Endodermal cell (in vitro differentiated cells): ENCODE results near the gene AKAP13. TPM values are rescaled to one million over a fixed set of nuclear protein-coding genes. Genes with fewer than 3 reads are reported as not detected.

Source experiments
- DNase-seq: peaks from one replicate; pipeline ENCODE4 v3.0.0-alpha.2; 2017
- H3K27ac ChIP-seq: 2 replicates; pipeline ENCODE4 v1.5.1; 2013; ENCODE audit warnings: mild to moderate bottlenecking, low read depth, low read length, moderate library complexity
- H3K27me3 ChIP-seq: 2 replicates; pipeline ENCODE4 v1.6.1; 2013; ENCODE audit warnings: mild to moderate bottlenecking, low read length, moderate library complexity; ENCODE audit not compliant: insufficient read depth, control insufficient read depth, poor library complexity, severe bottlenecking
- H3K36me3 ChIP-seq: 2 replicates; pipeline ENCODE4 v1.7.0; 2013; ENCODE audit warnings: mild to moderate bottlenecking, low read length, moderate library complexity; ENCODE audit not compliant: control insufficient read depth, insufficient read depth
- H3K4me1 ChIP-seq: one replicate; pipeline ENCODE4 v1.7.0; 2013; ENCODE audit warnings: low read length; ENCODE audit not compliant: control insufficient read depth, insufficient read depth
- H3K4me3 ChIP-seq: 2 replicates; pipeline ENCODE4 v1.5.1; 2013; ENCODE audit warnings: mild to moderate bottlenecking, low read length, moderate library complexity
- H3K9ac ChIP-seq: 2 replicates; pipeline ENCODE4 v1.6.1; 2013; ENCODE audit warnings: mild to moderate bottlenecking, low read length, moderate library complexity; ENCODE audit not compliant: poor library complexity, severe bottlenecking; ENCODE audit errors: extremely low read depth
- H3K9me3 ChIP-seq: 2 replicates; pipeline ENCODE4 v1.6.1; 2013; ENCODE audit warnings: mild to moderate bottlenecking, low read length, moderate library complexity; ENCODE audit not compliant: control insufficient read depth
- H3K27ac Mint-ChIP-seq: 2 replicates; pipeline ENCODE4 v1.8.0; 2020; ENCODE audit warnings: mixed read lengths
- H3K27me3 Mint-ChIP-seq: 2 replicates; pipeline ENCODE4 v1.8.0; 2021; ENCODE audit warnings: mild to moderate bottlenecking, mixed read lengths; ENCODE audit not compliant: insufficient read depth
- H3K36me3 Mint-ChIP-seq: 2 replicates; pipeline ENCODE4 v1.8.0; 2020; ENCODE audit warnings: low read depth, mixed read lengths
- H3K4me1 Mint-ChIP-seq: 2 replicates; pipeline ENCODE4 v1.8.0; 2020; ENCODE audit warnings: mixed read lengths
- H3K4me3 Mint-ChIP-seq: 2 replicates; pipeline ENCODE4 v1.8.0; 2020; ENCODE audit warnings: mild to moderate bottlenecking, moderate library complexity, mixed read lengths
- H3K9me3 Mint-ChIP-seq: 2 replicates; pipeline ENCODE4 v1.8.0; 2020; ENCODE audit warnings: mild to moderate bottlenecking, mixed read lengths
- CTCF ChIP-seq: fragments of 200-600 bp; sonication (generic); conservative IDR thresholded peaks from 2 replicates; pipeline ENCODE4 v1.5.0; 2021; ENCODE audit warnings: antibody characterized with exemption, mild to moderate bottlenecking
- WGBS, 2 experiments: methylation state at CpG; one replicate each; pipeline versions ENCODE4 v1.1.5 to v1.1.7; 2013; ENCODE audit warnings: missing lambda C conversion rate in 2 of 2, mixed read lengths in 1 of 2; ENCODE audit not compliant: insufficient coverage in 1 of 2, insufficient read length in 1 of 2; 5-methylcytosine and 5-hydroxymethylcytosine counted together
- total RNA-seq, 2 donors: library from RNA; stranded (reverse); fragmentation: NEBNext Ultra II Directional in 1 of 2; extraction: Animal tissue kit (Norgen Biotek cat#: 25700) in 1 of 2; gene quantifications; 2 replicates in 1 of 2; 3 replicates in 1 of 2; pipeline ENCODE4 v1.2.1, GENCODE V29; 2021

The AKAP13 gene
- total RNA-seq, 2 donors from 2014 or later: 115 to 131 TPM

- Mint-ChIP-seq H3K4me1 (no peaks in the 10 kb centered on the region), H3K4me3 (no peak overlapping the region), H3K9me3 (no peaks in the 10 kb centered on the region), H3K27me3 (no peaks in the 10 kb centered on the region), H3K27ac (no peak overlapping the region), H3K36me3 (no peaks in the 10 kb centered on the region)
- Histone ChIP-seq H3K9ac (no peak overlapping the region), H3K9me3 (peaks cover 4% of the 10 kb centered on the region), H3K36me3 (no peaks in the 10 kb centered on the region), H3K4me1 (peaks cover 7% of the 10 kb centered on the region), H3K27ac (no peak overlapping the region), H3K4me3 (no peak overlapping the region), H3K27me3 (no peaks in the 10 kb centered on the region)
- no peak for DNase-seq
- TF ChIP-seq CTCF: no peak
- 89 to 96% methylated on average over 4 of the region's 4 CpGs for WGBS, 2 experiments
These were observed 25.9 kb upstream of the AKAP13 start for GRCh38 chr15:85354461-85354860.

GRCh38 chr15:85354948-85355347 is 25.5 kb upstream of the AKAP13 start:
- Histone ChIP-seq H3K9me3 (peaks cover 4% of the 10 kb centered on the region), H3K4me1 (peaks cover 7% of the 10 kb centered on the region), H3K36me3 (no peaks in the 10 kb centered on the region), H3K4me3 (no peak overlapping the region), H3K9ac (no peak overlapping the region), H3K27me3 (no peaks in the 10 kb centered on the region), H3K27ac (no peak overlapping the region)
- DNase-seq: no peak
- no peaks in the 10 kb centered on the region for H3K27me3 Mint-ChIP-seq
- H3K36me3 Mint-ChIP-seq: no peaks in the 10 kb centered on the region
- no peaks in the 10 kb centered on the region for H3K4me1 Mint-ChIP-seq
- WGBS, 2 experiments: 96 to 100% methylated on average over 2 to 4 of the region's 4 CpGs
- no peak overlapping the region for H3K27ac Mint-ChIP-seq
- no peak for TF ChIP-seq CTCF
- H3K4me3 Mint-ChIP-seq: no peak overlapping the region
- no peaks in the 10 kb centered on the region for H3K9me3 Mint-ChIP-seq

DNA sequence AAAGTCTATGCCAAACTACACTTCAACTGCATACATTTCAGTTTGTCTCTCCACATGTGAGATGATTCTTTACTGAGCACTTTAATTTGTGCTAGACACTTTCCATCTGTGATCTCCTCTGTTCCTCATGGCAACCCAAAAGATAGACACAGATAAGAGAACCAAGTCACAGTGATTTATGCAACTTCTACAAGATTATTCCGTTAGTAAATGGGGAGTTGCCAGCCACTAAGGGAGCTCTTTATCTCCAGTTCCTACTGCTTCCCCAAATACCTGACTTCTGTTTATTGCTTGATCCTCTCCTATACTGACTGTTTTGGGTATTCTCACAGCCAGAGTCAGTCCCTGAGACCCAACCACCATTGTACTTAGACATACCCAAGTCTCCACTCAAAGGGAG is 24.1 kb upstream of the AKAP13 start:
- Histone ChIP-seq H3K36me3 (no peaks in the 10 kb centered on the region), H3K4me1 (peaks cover 7% of the 10 kb centered on the region), H3K9ac (no peak overlapping the region), H3K9me3 (peaks cover 4% of the 10 kb centered on the region), H3K4me3 (no peak overlapping the region), H3K27ac (no peak overlapping the region), H3K27me3 (no peaks in the 10 kb centered on the region)
- H3K27ac Mint-ChIP-seq: no peak overlapping the region
- H3K27me3 Mint-ChIP-seq: no peaks in the 10 kb centered on the region
- no peak overlapping the region for H3K4me3 Mint-ChIP-seq
- no peaks in the 10 kb centered on the region for H3K36me3 Mint-ChIP-seq
- no peak for TF ChIP-seq CTCF
- H3K4me1 Mint-ChIP-seq: no peaks in the 10 kb centered on the region
- no peak for DNase-seq
- H3K9me3 Mint-ChIP-seq: no peaks in the 10 kb centered on the region
- WGBS, 2 experiments: 78 to 80% methylated on average over 1 of the region's 1 CpG
